NCI-H2227 (cell line): Measurements from ENCODE around the gene CDK9.

Experiments
- DNase-seq: peaks from one replicate; lab custom pipeline; 2025; ENCODE audit not compliant: unreplicated experiment; lab: John Stamatoyannopoulos, UW

CDK9 gene

DNA sequence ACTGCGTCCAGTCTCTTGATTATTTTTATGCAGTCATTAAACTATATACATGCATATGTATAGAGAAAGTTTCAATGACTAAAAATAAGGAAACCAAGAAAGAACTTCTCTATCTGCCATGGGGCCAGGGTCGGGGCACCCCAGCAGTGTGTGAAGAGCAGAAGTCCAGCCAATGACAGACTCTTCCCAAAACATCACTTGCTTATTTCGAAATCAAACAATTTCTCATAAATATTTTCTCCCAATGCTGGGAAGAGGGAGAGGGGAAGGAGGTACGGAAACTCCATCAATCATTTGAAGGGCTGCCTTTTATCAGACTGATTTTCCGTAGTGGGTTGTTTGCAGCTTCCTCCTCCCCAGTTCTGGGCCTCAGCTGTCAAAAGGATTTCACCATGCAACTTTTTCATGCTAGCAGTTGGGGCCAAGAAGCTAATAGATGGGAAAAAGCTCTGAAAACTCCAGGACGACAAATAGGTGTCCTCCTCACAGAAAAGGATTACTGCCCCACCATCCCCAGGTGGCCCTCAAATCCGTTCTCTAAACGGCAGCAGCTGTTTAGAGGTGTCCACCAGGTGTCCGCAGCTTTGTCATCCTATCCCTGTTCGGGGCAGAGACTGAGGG lies 16.2 kb downstream of the CDK9 start:
- DNase-seq: no peak

DNA sequence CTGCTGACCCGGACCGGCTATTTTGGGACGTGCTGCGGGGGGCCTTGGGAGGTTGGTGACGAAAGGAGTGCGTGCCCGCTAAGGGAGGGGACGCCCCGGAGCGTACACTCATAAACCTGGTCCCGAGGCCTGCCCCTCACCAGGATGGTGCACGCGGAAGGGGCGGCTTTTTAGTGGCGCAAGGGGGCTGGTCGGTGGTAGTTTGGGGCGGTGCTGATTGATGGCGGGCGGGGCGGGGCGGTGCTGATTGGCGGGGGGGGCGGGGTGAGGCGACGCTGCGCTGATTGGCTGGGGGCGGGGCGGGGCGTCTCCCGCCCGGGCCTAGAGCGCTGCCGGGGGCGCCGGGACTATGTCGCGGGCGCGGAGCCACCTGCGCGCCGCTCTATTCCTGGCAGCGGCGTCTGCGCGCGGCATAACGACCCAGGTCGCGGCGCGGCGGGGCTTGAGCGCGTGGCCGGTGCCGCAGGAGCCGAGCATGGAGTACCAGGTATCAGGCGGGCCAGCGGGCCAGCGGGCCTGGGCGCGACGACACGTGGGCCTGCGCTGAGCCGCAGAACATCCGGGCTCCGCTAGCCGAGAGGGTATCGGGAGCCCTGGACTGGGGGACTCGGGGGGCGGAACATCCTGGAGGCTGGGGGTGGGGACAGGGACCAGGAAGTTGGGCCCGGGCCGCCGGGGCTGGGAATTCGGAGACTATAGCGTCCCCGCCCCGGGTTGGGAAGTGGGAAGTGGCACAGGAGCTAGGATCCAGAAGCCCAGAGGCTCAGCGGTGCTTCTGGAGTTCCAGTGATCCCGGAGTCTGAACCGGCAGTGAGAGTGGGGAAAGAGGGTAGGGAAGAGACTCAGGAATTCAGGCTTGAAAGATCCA lies 17.0 kb downstream of the CDK9 start, which contains the start of gene FPGS:
TSS of gene FPGS (plus strand) at position 307 of the 868 bp plus-strand sequence. CDS start at position 350, 43 bp downstream.
- DNase-seq: peak; percentile 88

- no peak for DNase-seq
These were observed 17.9 kb downstream of the CDK9 start for GRCh38 chr9:127803507-127804352.

DNA sequence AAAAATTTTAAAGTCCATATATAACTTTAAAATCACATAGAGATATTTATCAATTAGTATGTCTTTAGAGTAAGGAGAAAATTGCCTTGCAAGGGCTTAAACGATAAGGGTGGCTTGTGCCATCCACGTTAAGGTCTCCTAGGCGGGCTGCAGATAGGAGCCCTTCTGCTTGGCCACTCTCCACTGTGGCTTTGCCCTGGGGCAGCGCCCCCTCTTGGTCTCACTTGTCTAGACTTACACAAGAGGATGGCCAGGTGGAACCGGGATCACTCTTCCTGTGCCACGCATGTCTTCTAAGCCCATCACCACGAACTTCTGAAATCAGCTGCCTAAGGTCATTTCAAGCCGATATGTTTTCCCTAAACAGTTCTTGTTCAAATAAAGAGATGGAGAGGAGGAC lies 19.8 kb downstream of the CDK9 start:
- peak; percentile 12 for DNase-seq

- no peak for DNase-seq
These were observed 21.0 kb downstream of the CDK9 start for GRCh38 chr9:127806871-127807270.

GRCh38 chr9:127808347-127809001 lies 22.6 kb downstream of the CDK9 start:
- no peak for DNase-seq

DNA sequence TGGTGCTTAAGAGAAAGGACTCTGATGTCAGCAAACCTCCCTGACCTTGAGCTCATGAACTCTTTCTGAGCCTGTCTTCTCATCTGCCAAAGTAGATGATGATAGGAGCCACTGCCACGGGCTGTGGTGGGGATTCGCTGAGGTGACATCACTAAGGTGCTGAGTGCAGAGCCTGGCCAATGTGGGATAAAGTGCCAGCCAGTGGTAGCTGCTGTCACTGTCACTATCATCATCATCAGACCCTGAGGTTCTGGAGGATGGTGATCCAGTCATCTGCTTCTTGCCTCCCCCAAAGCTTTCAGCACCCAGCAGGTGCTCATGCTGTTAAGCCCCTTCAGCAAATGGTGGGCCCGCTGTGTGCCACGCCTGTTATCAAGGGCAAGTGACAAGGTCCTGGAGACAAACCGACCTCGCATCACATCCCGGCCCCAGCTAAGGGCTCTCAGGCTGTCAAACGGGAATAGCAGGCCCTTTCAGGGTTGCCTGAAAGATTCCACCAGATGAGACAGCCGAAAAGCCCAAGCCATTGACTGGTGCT lies 23.2 kb downstream of the CDK9 start:
- no peak for DNase-seq

DNA sequence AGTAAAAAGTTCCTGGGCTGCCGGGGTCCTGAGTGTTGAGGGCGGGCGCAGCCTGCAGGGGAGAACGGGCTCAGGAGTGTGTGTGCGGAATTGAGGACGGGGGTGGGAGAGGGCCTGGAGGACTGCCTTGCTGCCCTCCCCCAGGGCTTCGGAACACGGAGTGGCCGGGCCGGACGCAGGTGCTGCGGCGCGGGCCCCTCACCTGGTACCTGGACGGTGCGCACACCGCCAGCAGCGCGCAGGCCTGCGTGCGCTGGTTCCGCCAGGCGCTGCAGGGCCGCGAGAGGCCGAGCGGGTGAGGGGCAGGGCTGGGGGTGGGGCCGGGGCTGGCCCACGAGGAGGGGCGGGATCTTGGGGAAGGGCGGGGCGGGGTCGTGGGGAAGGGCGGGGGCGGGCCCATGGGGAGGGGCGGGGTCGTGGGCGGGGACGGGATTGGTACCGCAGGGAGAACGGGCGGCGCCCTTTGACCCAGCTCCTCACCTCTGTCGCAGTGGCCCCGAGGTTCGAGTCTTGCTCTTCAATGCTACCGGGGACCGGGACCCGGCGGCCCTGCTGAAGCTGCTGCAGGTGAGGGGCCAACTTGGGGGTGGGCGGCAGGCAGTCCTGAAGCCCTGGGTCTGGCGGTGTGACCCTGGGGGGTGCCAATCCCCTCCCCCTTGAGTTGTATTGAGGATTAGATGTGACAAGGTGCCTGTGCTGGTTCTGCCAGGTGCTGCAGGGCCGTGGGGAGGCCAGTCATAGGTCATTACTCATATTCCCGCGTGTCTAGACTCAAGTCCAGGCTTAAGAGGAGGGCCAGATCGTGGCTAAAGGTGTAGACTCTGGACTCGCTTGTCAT lies 23.9 kb downstream of the CDK9 start:
- no peak for DNase-seq

DNA sequence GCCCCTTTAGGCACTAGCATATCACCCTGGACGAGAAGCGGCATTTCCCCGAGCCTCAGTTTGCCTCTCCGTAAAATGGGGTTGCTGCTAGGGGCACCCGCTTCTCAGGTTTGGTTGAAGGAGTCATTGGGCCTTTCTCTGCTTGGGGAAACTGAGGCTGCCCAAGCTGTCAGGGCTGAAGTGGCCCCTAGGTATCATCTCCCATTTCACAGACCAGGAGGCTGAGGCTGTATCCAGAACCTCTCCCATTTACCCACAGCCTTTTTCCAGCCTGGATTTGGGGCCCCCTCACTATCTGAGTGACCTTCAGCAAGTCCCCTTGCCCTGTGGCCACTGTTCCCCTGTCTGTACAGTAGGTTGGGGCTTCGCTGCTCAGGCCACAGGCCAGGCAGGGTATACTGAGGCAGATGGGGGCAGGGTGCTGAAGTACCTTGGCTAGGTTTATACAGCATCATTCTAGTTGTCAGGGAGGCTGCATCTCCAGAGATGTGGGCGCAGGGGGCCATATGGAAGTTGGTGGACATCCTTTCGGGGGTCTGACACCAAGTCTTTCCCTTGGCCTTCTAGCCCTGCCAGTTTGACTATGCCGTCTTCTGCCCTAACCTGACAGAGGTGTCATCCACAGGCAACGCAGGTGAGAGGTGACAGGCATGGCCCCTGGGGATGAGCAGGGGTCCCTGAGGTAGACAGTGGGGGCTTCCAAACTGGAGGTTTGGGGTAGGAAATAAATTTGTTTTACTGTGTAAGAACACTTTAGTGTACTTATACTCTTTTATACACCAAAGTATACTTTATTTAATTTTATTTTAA lies 24.7 kb downstream of the CDK9 start:
- no peak for DNase-seq

DNA sequence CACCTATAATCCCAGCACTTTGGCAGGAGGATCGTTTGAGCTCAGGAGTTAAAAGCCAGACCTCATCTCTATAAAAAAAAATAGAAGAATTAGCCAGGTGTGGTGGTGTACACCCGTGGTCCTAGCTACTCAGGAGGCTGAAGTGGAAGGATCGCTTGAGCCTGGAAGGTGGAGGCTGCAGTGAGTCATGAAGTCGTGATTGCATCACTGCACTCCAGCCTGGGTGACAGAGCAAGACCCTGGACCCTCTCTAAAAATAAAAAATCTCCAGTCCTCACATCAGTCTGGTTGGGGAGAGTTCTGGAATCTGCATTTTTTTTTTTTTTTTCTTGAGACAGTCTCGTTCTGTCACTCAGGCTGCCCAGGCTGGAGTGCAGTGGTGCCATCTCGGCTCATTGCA lies 26.2 kb downstream of the CDK9 start:
- DNase-seq: no peak

DNA sequence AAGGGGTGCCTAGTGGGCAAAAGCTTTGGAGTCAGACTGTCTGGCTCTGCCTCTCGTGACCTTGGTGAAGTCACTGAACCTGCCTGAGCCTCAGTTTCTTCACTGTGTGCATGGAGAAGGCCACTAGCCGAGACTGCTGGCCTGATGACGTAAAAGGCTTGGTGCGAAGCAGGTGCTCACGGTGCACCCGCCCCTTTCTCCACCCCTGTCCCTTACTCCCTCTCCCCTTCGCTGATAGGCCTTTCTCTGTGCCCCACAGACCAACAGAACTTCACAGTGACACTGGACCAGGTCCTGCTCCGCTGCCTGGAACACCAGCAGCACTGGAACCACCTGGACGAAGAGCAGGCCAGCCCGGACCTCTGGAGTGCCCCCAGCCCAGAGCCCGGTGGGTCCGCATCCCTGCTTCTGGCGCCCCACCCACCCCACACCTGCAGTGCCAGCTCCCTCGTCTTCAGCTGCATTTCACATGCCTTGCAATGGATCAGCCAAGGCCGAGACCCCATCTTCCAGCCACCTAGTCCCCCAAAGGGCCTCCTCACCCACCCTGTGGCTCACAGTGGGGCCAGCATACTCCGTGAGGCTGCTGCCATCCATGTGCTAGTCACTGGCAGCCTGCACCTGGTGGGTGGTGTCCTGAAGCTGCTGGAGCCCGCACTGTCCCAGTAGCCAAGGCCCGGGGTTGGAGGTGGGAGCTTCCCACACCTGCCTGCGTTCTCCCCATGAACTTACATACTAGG lies 27.3 kb downstream of the CDK9 start:
- DNase-seq: no peak

- DNase-seq: no peak
These were observed 27.9 kb downstream of the CDK9 start for GRCh38 chr9:127813686-127814226.

DNA sequence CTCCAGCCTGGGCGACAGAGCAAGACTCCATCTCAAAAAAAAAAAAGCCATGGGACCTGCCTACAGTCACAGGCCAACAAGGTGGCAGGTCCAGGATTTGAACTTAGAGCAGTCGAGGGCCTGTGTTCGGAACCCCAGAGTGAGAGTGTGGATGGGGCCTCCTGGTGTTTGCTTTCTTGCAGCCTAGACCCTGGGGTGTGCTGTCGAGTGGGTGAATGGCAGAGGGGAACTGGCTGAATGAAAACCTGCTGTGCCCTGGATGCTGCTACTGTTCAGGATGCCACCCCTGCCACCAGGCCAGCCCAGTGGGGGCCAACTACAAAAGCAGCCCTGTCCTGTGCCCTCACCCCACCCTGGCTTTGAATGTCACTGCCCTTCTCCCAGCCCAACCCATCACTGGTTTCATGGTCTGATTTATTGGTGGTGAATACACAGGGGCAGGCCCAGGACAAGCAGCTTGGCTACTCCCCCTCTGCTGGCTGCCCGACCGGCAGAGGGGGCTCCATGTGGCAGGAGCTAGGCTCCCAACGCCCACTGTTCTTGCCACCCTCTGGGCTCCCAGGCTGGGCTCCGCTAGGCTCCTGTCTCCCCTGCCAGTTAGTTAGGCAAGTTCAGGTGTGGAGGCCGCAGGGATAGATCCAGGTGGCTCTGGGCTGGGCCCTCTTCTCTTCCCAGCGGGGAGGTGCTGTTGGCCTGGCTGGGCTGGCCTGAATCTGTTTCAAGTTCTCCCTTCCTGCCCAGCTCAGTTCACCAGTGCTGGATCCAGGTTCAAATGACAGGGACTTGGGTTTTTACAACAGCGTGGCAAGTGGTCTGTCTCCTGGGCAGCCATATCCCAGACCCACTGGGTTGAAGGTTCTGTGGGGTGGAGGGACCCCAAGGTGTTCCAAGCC lies 29.0 kb downstream of the CDK9 start:
- DNase-seq: no peak

- DNase-seq: no peak
These were observed 29.9 kb downstream of the CDK9 start for GRCh38 chr9:127815512-127816361.

GRCh38 chr9:127816362-127816725 lies 30.5 kb downstream of the CDK9 start:
- DNase-seq: no peak

GRCh38 chr9:127816728-127817127 lies 30.9 kb downstream of the CDK9 start:
- no peak for DNase-seq
